Glutamatergic neuron (in vitro differentiated cells): ENCODE measurements around the gene CDR2. TPM values are rescaled to one million over a fixed set of nuclear protein-coding genes. Genes with fewer than 3 reads are reported as not detected.

Source experiments
- DNase-seq: peaks from one replicate; pipeline ENCODE4 v3.0.0; 2022
- H3K27ac Mint-ChIP-seq: one replicate; pipeline ENCODE4 v1.8.0; 2020; ENCODE audit warnings: mild to moderate bottlenecking, mixed read lengths, inconsistent platforms; ENCODE audit not compliant: unreplicated experiment
- H3K27me3 Mint-ChIP-seq: one replicate; pipeline ENCODE4 v1.8.0; 2020; ENCODE audit warnings: mild to moderate bottlenecking, moderate library complexity, mixed read lengths, inconsistent platforms; ENCODE audit not compliant: unreplicated experiment
- H3K36me3 Mint-ChIP-seq: one replicate; pipeline ENCODE4 v1.8.0; 2020; ENCODE audit warnings: mild to moderate bottlenecking, mixed read lengths, inconsistent platforms; ENCODE audit not compliant: unreplicated experiment
- H3K4me1 Mint-ChIP-seq: one replicate; pipeline ENCODE4 v1.8.0; 2020; ENCODE audit warnings: mild to moderate bottlenecking, low read depth, mixed read lengths, inconsistent platforms; ENCODE audit not compliant: unreplicated experiment
- H3K4me3 Mint-ChIP-seq: one replicate; pipeline ENCODE4 v1.8.0; 2020; ENCODE audit warnings: mild to moderate bottlenecking, mixed read lengths, inconsistent platforms; ENCODE audit not compliant: unreplicated experiment
- H3K9me3 Mint-ChIP-seq: one replicate; pipeline ENCODE4 v1.8.0; 2020; ENCODE audit warnings: mild to moderate bottlenecking, moderate library complexity, mixed read lengths, inconsistent platforms; ENCODE audit not compliant: unreplicated experiment
- CTCF ChIP-seq: fragments of 200-600 bp; sonication (generic); IDR thresholded peaks from one replicate; pipeline ENCODE4 v1.5.0; 2021; ENCODE audit not compliant: partially characterized antibody, unreplicated experiment
- total RNA-seq: library from RNA; stranded (reverse); fragmentation: NEBNext Ultra II Directional; extraction: Animal tissue kit (Norgen Biotek cat#: 25700); gene quantifications from one replicate; pipeline ENCODE4 v1.2.1, GENCODE V29; 2021; ENCODE audit not compliant: unreplicated experiment

Gene CDR2
- total RNA-seq, 1 donor from 2014 or later: 8.5 TPM

DNA sequence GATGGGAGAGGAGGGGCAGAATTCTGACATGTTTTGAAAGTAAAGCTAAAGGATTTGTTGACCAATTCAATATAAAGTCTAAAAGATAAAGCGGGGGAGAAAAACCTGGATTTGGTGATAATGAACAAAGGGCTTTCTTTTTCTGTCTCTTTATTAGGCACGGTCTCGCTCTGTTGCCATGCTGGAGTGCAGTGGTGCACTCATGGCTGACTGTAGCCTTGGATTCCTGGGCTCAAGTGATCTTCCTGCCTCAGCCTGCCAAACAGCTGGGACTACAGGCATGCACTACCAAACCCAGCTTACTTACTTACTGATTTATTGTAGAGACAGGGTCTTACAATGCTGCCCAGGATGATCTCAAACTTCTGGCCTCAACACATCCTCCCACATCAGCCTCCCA, 7.5 kb downstream of the CDR2 start:
- no peaks in the 10 kb centered on the region for H3K4me1 Mint-ChIP-seq
- no peak overlapping the region for H3K27ac Mint-ChIP-seq
- DNase-seq: no peak
- no peak overlapping the region for H3K4me3 Mint-ChIP-seq
- no peaks in the 10 kb centered on the region for H3K9me3 Mint-ChIP-seq
- H3K27me3 Mint-ChIP-seq: no peaks in the 10 kb centered on the region
- H3K36me3 Mint-ChIP-seq: no peaks in the 10 kb centered on the region
- no peak for TF ChIP-seq CTCF

DNA sequence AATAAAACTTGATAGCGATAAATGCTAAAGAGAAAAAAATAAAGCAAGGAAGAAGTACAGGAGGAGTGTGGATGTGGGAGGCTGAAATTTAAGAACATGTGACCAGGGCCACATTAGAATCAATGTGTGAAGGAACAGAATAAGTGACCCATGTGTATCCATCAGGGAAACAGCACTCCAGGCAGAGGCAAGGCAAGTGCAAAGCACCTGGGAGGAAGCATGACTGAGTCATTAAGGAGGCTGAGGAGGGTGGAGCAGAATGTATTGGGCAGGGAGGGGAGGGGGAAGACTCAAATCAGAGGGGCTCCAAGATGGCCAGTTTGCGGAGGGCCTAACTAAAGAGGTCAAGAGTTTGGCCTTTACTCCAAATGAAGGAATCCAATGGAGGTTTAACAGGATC, 8.0 kb downstream of the CDR2 start:
- Mint-ChIP-seq H3K9me3 (no peaks in the 10 kb centered on the region), H3K27ac (no peak overlapping the region), H3K27me3 (no peaks in the 10 kb centered on the region), H3K4me3 (no peak overlapping the region), H3K4me1 (no peaks in the 10 kb centered on the region), H3K36me3 (no peaks in the 10 kb centered on the region)
- no peak for TF ChIP-seq CTCF
- DNase-seq: no peak

DNA sequence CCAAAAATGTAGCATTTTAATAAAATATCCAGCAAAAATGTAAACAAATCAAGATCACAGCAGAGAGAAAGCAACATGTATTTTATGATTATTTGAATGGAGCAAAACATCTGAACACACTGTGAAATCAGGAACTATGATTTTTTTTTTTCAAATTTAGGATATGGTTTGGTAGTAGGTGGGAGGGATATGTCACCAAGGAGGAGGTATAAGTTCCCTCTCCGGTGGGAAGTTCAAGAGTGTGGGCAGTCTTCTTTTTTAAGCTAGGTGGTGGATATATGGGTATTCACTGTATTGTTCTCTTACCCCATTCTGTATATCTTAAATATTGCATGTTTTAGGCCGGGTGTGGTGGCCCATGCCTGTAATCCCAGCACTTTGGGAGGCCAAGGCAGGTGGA, 10.2 kb downstream of the CDR2 start:
- Mint-ChIP-seq H3K9me3 (no peaks in the 10 kb centered on the region), H3K36me3 (no peaks in the 10 kb centered on the region), H3K4me1 (peaks cover 5% of the 10 kb centered on the region), H3K27ac (no peak overlapping the region), H3K4me3 (no peak overlapping the region), H3K27me3 (no peaks in the 10 kb centered on the region)
- TF ChIP-seq CTCF: no peak
- DNase-seq: no peak

DNA sequence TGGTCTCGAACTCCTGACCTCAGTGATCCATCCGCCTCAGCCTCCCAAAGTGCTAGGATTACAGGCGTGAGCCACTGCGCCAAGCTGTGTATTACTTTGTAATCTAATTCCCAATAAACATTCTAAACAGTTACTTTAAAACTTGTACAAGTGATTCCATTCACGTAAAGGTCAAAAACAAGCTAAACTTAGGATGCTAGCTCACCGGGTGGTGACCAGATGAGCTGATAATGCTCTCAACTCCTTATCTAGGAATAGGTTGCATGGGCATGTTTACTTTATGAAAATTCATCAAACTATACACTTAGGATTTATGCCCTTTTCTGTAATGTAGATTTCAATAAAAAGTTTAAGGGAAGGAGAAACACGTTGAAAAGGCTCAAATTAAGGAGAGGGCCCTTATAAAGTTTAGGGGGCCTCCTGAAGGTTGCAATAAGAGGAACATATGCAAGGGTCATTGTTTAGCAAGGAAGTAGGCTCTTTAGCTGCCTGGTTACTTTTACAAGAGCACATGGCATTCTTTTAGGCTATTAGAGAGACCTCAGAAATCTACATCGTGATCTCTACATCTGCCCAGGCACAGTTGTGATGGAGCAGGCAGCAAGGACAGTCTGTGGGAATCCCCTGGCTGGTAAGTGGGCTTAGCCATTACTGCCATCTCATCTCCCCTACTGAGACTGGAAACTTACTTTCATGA, 13.3 kb downstream of the CDR2 start:
- H3K36me3 Mint-ChIP-seq: no peaks in the 10 kb centered on the region

More for the DNA sequence above, 13.3 kb downstream of the CDR2 start:
- DNase-seq: no peak
- Mint-ChIP-seq H3K9me3 (no peaks in the 10 kb centered on the region), H3K27ac (no peak overlapping the region), H3K27me3 (no peaks in the 10 kb centered on the region), H3K4me1 (peaks cover 10% of the 10 kb centered on the region), H3K4me3 (no peak overlapping the region)
- no peak for TF ChIP-seq CTCF
